ENCODE results near the gene GPX4.

DNA sequence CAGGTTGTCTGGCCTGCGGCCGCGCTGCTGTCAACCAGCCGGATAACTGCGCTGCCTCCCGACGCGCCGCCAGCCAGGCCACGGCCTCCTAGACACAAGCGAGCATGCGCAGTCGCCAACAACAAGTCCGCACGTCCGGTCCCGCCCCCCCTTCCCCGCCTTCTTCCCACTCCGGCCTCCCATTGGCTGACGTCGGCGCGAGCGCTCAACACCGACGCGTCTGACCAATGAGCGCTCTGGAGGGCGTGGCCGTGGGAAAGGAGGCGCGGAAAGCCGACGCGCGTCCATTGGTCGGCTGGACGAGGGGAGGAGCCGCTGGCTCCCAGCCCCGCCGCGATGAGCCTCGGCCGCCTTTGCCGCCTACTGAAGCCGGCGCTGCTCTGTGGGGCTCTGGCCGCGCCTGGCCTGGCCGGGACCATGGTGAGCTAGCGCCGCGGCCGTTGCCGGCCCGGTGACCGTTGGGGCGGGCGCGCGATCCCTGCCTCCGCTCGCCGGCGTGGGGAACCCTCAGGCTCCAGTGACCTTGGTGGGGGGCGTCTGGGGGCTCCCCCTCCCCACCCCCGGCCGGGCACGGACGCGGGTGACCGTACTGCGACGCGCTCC, at the start of gene GPX4:
- TF ChIP-seq EZH2 (IDR thresholded peaks at IDR 0.05): no peak
- TF ChIP-seq, protein P1, sequence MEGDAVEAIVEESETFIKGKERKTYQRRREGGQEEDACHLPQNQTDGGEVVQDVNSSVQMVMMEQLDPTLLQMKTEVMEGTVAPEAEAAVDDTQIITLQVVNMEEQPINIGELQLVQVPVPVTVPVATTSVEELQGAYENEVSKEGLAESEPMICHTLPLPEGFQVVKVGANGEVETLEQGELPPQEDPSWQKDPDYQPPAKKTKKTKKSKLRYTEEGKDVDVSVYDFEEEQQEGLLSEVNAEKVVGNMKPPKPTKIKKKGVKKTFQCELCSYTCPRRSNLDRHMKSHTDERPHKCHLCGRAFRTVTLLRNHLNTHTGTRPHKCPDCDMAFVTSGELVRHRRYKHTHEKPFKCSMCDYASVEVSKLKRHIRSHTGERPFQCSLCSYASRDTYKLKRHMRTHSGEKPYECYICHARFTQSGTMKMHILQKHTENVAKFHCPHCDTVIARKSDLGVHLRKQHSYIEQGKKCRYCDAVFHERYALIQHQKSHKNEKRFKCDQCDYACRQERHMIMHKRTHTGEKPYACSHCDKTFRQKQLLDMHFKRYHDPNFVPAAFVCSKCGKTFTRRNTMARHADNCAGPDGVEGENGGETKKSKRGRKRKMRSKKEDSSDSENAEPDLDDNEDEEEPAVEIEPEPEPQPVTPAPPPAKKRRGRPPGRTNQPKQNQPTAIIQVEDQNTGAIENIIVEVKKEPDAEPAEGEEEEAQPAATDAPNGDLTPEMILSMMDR (IDR thresholded peaks at IDR 0.05): no peak

Data from neural progenitor cell (in vitro differentiated cells).